Neuron (in vitro differentiated cells): ENCODE measurements around the gene ITIH1.

Experiments used
- H2AFZ ChIP-seq: one replicate; pipeline ENCODE4 v1.6.1; 2013; ENCODE audit warnings: low read depth, mild to moderate bottlenecking, inconsistent platforms, low read length, moderate library complexity
- H3K27me3 ChIP-seq: one replicate; pipeline ENCODE4 v1.6.1; 2013; ENCODE audit warnings: low read length; ENCODE audit not compliant: insufficient read depth
- H3K36me3 ChIP-seq: one replicate; pipeline ENCODE4 v1.6.1; 2013; ENCODE audit warnings: low read length; ENCODE audit not compliant: insufficient read depth
- H3K4me1 ChIP-seq: one replicate; pipeline ENCODE4 v1.6.1; 2013; ENCODE audit warnings: low read length; ENCODE audit not compliant: insufficient read depth
- H3K4me3 ChIP-seq: 2 replicates; pipeline ENCODE4 v1.5.1; 2013; ENCODE audit warnings: mild to moderate bottlenecking, low read length, moderate library complexity
- H3K9me3 ChIP-seq: one replicate; pipeline ENCODE4 v1.6.1; 2013; ENCODE audit warnings: low read length

Gene ITIH1

DNA sequence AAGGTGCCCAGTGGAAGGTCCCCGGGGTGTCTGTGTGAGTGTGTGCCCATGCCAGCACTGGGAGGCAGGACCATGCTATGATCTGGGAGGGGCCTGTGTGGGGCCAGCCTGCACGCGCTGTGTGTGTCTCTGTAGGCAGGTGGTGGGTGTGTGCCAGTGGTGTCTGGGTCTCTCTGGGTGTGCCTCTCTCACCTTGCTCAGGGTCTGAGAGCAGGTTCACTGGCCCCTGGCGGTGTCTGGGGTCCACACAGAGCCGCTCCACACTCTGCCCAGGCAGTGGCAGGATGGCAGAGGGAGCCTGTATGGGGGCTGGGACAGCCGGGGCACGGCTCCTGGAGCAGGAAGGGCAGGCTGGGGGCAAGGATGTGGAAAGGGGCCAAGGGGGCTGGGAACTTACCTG lies 40.5 kb downstream of the ITIH1 start:
- Histone ChIP-seq H3K4me3 (no peak overlapping the region), H3K9me3 (no peaks in the 10 kb centered on the region), H3K36me3 (no peaks in the 10 kb centered on the region), H2AFZ (no peak overlapping the region), H3K27me3 (no peaks in the 10 kb centered on the region), H3K4me1 (peaks cover 3% of the 10 kb centered on the region)

DNA sequence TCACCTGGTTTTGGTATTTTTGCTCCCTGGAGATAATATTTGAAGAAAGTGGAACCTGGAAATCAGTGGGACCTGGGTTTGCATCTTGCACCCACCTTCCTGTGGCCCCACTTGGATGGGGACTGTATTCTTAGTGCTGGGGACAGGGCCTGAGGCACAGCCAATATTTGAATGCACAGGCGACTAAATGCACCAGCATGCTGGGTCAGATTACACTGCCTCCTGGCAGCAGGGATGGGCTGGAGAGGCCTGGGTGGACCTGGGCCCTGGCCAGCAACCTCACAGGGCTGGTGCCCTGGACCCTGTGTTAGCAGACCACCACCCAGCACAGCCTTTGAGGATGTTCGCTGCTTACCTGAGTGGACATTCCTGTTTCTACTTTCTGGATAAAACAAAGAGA lies 42.5 kb downstream of the ITIH1 start:
- no peak overlapping the region for H3K4me3 ChIP-seq
- no peaks in the 10 kb centered on the region for H3K36me3 ChIP-seq
- H3K4me1 ChIP-seq, result peaks cover 3% of the 10 kb centered on the region
- no peak overlapping the region for H2AFZ ChIP-seq
- H3K27me3 ChIP-seq, result no peaks in the 10 kb centered on the region
- no peaks in the 10 kb centered on the region for H3K9me3 ChIP-seq

DNA sequence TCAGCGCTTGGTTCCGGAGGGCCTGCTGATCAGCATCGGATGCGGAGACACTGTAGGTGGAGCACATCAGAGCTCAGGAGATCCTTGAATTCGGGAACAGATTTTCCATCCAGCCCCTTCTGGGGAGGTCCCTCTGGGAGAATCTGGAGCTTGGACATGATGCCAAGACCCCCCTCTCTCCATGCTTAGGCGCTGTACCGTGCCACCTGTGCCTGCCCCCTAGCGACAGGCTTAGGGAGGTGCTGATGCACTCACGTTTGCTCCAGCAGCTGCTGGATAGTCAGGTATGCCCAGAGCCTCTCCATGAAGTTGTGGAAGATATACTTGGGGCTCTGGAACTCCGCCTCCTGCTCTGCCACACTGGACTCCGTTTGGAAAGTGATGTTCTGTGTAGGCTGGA lies 43.3 kb downstream of the ITIH1 start:
- Histone ChIP-seq H2AFZ (no peak overlapping the region), H3K4me1 (peaks cover 3% of the 10 kb centered on the region), H3K27me3 (no peaks in the 10 kb centered on the region), H3K9me3 (no peaks in the 10 kb centered on the region), H3K36me3 (no peaks in the 10 kb centered on the region), H3K4me3 (no peak overlapping the region)

DNA sequence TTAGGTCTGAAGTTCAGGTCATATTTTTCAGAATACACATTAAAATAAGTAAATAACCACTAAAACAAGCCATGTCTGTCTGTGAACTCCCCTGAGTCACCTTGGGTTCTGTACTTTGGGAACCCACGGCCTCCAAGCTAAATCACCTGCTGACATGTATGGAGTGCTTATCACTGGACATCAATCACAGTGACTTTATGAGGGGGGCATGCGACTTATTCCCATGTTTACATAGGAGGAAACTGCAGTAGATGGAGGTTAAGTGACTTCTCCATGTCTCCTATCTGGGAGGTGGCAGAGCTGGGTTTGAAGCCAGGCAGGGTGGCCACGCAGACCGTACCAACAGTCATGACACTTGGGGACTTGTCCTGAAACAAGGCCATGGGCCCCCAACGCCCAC lies 45.0 kb downstream of the ITIH1 start:
- Histone ChIP-seq H3K27me3 (no peaks in the 10 kb centered on the region), H3K4me3 (no peak overlapping the region), H3K9me3 (no peaks in the 10 kb centered on the region), H3K36me3 (no peaks in the 10 kb centered on the region), H2AFZ (no peak overlapping the region), H3K4me1 (no peaks in the 10 kb centered on the region)

DNA sequence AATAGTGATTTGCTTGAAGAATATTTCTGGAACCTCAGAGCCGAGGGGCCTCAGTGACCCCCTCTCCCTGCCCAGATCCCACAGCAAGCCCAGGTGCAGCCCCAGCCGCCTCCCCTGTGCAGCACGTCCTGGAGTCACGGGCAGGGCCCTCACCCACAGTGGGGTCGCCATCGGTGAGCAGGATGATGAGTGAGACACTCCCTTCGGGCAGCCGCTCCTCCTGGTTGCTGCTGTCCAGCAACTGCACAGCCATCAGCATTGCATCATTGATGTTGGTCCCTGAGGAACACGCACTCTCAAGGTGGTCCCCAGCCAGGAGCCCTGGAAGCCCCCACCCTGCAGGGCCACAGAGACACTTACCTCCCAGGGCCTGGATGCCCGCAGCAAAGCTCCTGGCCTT lies 46.6 kb downstream of the ITIH1 start:
- Histone ChIP-seq H3K9me3 (no peaks in the 10 kb centered on the region), H3K36me3 (no peaks in the 10 kb centered on the region), H3K4me3 (no peak overlapping the region), H2AFZ (no peak overlapping the region), H3K27me3 (no peaks in the 10 kb centered on the region), H3K4me1 (no peaks in the 10 kb centered on the region)

DNA sequence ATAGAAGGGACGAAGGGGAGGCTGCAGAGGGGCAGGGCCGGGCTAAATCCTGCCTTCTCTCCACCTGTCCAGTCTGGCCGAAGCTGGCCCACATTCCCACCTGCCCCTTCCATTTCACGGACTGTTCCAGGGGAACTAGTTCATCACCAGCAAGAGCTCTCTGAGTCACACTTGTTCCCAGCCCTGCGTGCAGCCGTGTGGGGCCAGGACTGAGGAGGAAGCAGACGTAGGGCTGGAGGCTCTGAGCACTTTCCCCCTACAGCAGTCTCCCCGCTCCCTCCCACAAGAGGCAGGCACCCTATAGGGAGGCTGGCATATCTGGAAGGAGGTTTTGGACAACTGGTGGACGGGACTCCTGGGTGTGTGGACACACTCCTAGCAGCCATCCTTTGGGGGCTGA lies 50.0 kb downstream of the ITIH1 start:
- Histone ChIP-seq H3K9me3 (no peaks in the 10 kb centered on the region), H3K36me3 (no peaks in the 10 kb centered on the region), H3K4me1 (no peaks in the 10 kb centered on the region), H2AFZ (no peak overlapping the region), H3K4me3 (no peak overlapping the region), H3K27me3 (no peaks in the 10 kb centered on the region)

DNA sequence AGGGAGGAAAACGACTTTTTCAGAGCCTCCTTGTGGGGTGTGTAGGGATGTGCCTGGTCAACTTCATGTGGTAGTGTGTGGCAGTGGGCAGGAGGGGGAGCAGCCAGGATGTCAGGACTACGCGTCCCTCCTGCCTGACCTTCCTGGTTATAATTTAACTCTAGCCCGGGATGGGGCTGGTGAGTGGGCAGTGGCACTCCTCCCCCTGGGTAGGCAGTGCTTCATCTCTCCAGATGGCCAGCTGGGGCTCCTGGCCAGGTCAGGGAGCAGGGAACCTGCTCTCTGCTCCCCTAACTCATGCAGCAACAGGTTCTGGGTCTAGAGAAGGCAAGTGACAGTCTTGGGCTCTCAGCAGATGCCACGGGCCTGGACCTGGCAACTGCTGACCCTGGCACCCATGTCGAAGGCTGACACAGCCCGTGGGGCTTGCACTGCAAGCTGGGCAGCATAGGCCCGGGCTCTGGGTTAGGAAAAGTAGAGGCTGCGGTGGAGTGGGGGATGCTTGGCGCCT lies 50.5 kb downstream of the ITIH1 start:
- Histone ChIP-seq H3K4me1 (no peaks in the 10 kb centered on the region), H2AFZ (no peak overlapping the region), H3K27me3 (no peaks in the 10 kb centered on the region), H3K9me3 (no peaks in the 10 kb centered on the region), H3K36me3 (no peaks in the 10 kb centered on the region), H3K4me3 (no peak overlapping the region)

DNA sequence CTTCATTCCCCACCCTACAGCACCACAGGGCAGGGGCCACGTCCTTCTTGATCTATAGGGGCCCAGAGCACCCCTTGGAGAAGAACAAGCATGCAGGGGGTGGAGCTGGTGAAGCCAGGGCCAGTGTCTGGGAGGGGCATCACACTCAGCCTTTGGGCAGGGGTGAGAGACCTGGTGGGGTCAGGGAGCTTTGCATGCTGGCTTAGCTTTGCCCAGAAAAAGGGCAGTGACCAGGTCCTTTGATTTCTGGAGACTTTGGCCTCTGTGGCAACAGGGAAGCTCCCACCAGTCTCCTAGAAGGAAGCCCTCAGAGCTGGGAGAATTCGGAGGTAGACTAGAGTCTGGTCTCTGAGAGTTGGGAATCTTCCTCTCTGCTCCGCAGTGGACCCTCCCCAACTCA lies 52.1 kb downstream of the ITIH1 start:
- Histone ChIP-seq H2AFZ (no peak overlapping the region), H3K9me3 (no peaks in the 10 kb centered on the region), H3K27me3 (no peaks in the 10 kb centered on the region), H3K4me3 (no peak overlapping the region), H3K36me3 (no peaks in the 10 kb centered on the region), H3K4me1 (peaks cover 8% of the 10 kb centered on the region)

DNA sequence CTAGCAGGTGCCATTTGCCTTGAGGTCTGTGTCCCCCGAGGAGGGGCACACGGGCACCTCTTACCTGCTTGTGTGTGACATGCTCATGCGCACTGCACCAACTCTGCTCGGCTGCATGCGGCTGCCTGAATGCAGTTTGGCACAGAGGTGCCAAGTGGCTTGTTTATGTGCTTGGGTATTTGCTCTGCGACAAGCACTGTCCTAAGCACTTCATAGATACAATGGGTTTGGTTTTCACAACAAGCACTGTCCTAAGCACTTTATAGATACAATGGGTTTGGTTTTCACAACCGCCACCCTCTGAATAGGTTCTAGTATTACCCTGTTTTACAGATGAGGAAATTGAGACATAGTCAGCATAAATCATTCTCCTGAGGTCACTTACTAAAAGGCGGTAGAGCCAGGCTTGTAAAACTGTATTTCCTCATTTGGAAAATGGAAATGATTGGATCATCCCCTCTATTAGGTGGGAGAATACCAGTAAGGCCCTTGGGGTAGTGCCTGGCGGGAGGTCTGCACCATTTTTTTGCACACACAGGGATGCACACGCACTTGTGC lies 52.6 kb downstream of the ITIH1 start:
- H3K4me1 ChIP-seq, result peaks cover 13% of the 10 kb centered on the region
- no peaks in the 10 kb centered on the region for H3K36me3 ChIP-seq
- H3K27me3 ChIP-seq, result no peaks in the 10 kb centered on the region
- H3K4me3 ChIP-seq, result no peak overlapping the region
- no peaks in the 10 kb centered on the region for H3K9me3 ChIP-seq
- no peak overlapping the region for H2AFZ ChIP-seq

DNA sequence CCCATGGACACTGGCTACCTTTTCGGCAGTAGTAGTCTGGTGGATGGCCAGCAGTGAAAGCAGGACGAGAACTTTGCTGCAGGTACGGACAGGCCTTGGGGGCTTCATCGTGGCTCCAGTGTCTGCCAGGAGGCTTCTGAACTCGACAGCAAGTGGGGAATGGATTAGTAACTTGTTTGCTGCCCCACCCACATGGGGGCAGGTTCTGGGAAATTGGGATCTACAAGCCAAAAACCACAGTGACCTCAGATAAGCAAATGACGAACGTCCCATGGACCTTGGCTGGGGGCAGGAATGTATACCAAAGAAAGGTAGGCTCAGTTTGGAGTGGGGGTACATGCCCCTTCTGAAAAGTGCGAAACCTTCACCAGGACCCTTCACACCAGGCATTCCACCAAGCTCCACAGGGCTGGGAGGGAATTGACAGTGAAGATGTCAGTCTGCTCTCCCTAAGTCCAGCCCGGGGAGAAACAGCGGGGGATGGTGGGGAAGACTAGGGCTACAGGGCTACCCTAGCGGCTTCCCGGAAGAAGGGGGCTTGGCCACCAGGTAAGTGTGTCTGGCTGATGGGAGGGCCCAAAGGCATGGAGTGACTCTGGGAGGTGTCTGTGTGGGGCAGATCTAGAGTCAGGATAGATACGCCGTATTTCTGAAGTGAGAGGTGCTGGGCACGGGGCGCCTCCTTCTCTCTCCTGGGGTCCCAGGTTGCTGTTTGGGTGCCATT lies 53.3 kb downstream of the ITIH1 start, which contains the start of gene ITIH4:
Gene ITIH4 (minus strand): TSS at position 138 of the 724 bp plus-strand sequence. CDS start 30 bp downstream, at position 108.
- Histone ChIP-seq H2AFZ (no peak within 1 kb of the TSS), H3K4me3 (no peak within 1 kb of the TSS), H3K9me3 (no peaks in the 10 kb centered on the region), H3K36me3 (no peaks in the 10 kb centered on the region), H3K27me3 (no peaks in the 10 kb centered on the region), H3K4me1 (peaks cover 20% of the 10 kb centered on the region)

DNA sequence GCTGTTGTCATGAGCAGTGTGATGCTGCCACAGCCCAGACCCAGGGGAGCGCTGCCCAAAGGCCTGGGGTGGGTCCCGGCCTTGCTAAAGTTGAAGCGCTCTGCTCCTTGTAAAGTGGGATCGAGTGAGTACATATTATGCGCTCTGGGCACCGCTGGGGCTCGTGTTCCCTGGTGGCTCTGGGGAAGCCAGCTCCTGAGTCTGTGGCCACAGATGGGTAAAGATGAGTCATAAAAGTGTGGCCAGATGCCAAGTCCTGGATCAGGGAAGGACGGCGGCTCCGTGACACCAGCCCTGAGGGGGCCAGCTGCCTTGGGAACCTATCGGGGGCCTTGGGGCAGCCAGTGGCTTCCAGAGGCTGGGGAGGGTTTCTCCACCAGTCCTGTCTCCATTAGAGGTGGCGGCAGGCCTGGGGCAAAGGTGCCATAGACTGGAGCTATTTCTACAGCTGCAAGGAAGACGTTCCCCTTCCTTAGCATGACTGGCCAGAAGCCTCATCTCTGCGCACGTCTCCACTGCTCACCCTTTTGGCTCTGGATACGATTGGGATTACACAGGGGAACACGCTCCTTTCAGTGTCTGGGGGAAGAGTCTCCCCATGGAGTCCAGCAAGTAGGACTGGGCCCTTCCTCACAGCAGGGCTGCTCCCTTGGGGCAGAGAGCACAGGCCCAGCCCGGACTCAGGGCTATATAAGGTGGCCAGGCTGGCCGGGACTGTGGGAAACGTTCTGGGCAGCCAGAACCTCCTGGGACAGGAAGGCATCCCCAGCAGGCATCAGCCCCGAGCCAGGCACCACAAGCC lies 54.3 kb downstream of the ITIH1 start:
- H3K9me3 ChIP-seq, result no peaks in the 10 kb centered on the region
- no peak overlapping the region for H3K4me3 ChIP-seq
- H2AFZ ChIP-seq, result no peak overlapping the region
- H3K36me3 ChIP-seq, result no peaks in the 10 kb centered on the region
- H3K27me3 ChIP-seq, result no peaks in the 10 kb centered on the region
- peaks cover 27% of the 10 kb centered on the region for H3K4me1 ChIP-seq

DNA sequence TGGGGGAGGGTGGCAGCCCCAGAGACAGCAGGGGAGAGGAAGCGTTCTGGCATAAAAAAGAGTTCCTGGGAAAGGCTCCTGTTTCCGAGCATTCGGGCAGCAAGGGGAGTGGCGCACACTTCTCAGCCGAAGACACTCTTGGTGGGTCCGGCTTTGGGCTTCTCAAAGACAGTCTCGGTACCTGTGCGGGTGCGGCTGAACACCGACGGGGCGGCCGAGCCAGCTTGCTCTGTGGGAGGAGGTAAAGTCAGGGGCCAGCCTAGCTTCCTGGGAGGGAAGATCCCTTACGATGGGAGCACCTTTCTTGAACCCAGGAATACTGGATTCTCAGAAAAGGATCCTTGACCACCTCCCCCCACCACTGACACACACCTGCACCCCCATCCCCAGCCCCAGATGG lies 55.8 kb downstream of the ITIH1 start:
- Histone ChIP-seq H3K27me3 (no peaks in the 10 kb centered on the region), H3K9me3 (no peaks in the 10 kb centered on the region), H3K4me1 (peaks cover 27% of the 10 kb centered on the region), H2AFZ (no peak overlapping the region), H3K36me3 (no peaks in the 10 kb centered on the region), H3K4me3 (no peak overlapping the region)

DNA sequence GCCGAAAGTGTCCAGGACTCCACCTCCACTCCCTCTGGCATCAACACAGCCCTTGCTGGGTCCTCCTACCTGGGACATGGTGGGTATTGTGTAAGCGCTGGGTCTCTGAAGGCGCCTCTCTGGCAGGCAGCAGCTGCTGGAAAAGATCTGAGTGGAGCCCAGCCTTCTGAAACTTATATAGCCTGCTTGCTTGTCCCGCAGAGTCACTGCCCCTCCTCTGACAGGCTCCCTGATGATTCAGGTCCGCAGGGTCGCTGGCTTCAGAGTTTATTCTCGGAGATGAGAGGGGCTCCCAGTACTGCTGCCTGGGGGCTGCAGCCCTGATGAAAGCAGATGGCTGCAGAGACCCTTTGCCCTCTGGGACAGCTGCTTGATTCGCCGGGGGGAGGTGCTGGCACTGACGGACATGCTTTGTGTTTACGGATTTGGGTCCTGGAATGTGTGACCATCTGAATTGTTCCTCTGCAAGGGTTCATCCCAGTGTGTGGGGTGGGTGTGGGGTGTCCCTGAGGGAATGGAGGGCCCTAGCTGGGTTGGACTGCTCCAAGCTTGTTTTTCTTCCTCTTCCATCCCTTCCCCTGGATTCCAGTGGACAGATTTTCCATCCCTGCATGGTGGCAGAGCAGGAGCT lies 57.6 kb downstream of the ITIH1 start, which contains the start of gene MUSTN1:
Gene MUSTN1 (minus strand): TSS at position 149 of the 631 bp plus-strand sequence. CDS start 71 bp downstream, at position 78.
- Histone ChIP-seq H3K36me3 (no peaks in the 10 kb centered on the region), H3K4me3 (peak within 1 kb of the TSS; percentile 36), H2AFZ (no peak within 1 kb of the TSS), H3K27me3 (no peaks in the 10 kb centered on the region), H3K9me3 (no peaks in the 10 kb centered on the region), H3K4me1 (peaks cover 27% of the 10 kb centered on the region)
